Measurements from ENCODE around the gene ZNF684.
A peak's percentile ranks its signal among the peaks of the same experiment; 100 is the strongest.

The ZNF684 gene

GRCh38 chr1:40575336-40575735, 43.9 kb downstream of the ZNF684 start:
- TF ChIP-seq CTCF (IDR thresholded peaks at IDR 0.05) (no peak), ZFX (IDR thresholded peaks at IDR 0.05; ENCODE audit: borderline replicate concordance) (no peak)
- H3K27ac ChIP-seq: no peak overlapping the region

- no peak for TF ChIP-seq ZFX (IDR thresholded peaks at IDR 0.05; ENCODE audit: borderline replicate concordance)
- no peak for TF ChIP-seq CTCF (IDR thresholded peaks at IDR 0.05)
- H3K27ac ChIP-seq: no peak overlapping the region
Measured at GRCh38 chr1:40582116-40582515, 50.7 kb downstream of the ZNF684 start.

- TF ChIP-seq CTCF (IDR thresholded peaks at IDR 0.05) (no peak), ZFX (IDR thresholded peaks at IDR 0.05; ENCODE audit: borderline replicate concordance) (no peak)
- no peak overlapping the region for H3K27ac ChIP-seq
Measured at GRCh38 chr1:40583980-40584379, 52.5 kb downstream of the ZNF684 start.

- H3K27ac ChIP-seq: no peak overlapping the region
- TF ChIP-seq CTCF (IDR thresholded peaks at IDR 0.05) (no peak), ZFX (IDR thresholded peaks at IDR 0.05; ENCODE audit: borderline replicate concordance) (no peak)
Measured at GRCh38 chr1:40588586-40588985, 57.1 kb downstream of the ZNF684 start.

GRCh38 chr1:40592107-40592803, 60.8 kb downstream of the ZNF684 start:
- peak; percentile 86 for TF ChIP-seq CTCF (IDR thresholded peaks at IDR 0.05)
- no peak for TF ChIP-seq ZFX (IDR thresholded peaks at IDR 0.05; ENCODE audit: borderline replicate concordance)

GRCh38 chr1:40593449-40594186, 62.2 kb downstream of the ZNF684 start:
- no peak for TF ChIP-seq ZFX (IDR thresholded peaks at IDR 0.05; ENCODE audit: borderline replicate concordance)
- TF ChIP-seq CTCF (IDR thresholded peaks at IDR 0.05): no peak
- H3K27ac ChIP-seq: no peak overlapping the region

More at GRCh38 chr1:40592107-40592803, 60.8 kb downstream of the ZNF684 start:
- H3K27ac ChIP-seq: no peak overlapping the region

- TF ChIP-seq CTCF (IDR thresholded peaks at IDR 0.05) (no peak), ZFX (IDR thresholded peaks at IDR 0.05; ENCODE audit: borderline replicate concordance) (no peak)
- no peak overlapping the region for H3K27ac ChIP-seq
Measured at GRCh38 chr1:40594187-40594531, 62.7 kb downstream of the ZNF684 start.

All from 22Rv1 (cell line).